HG03521 (cell line): ENCODE data around the gene RAB8A.
"Not testable (repeated sequence)": the region's sequence is repeated elsewhere in the genome, so short reads cannot be mapped to it uniquely, and the experiment has no call there.

Source experiments
- ATAC-seq: cut with Tn5 transposase; IDR thresholded peaks from one replicate; pipeline ENCODE4 v1.9.1; 2021; ENCODE audit warnings: mild to moderate bottlenecking, moderate library complexity; ENCODE audit not compliant: unreplicated experiment

Gene RAB8A

DNA sequence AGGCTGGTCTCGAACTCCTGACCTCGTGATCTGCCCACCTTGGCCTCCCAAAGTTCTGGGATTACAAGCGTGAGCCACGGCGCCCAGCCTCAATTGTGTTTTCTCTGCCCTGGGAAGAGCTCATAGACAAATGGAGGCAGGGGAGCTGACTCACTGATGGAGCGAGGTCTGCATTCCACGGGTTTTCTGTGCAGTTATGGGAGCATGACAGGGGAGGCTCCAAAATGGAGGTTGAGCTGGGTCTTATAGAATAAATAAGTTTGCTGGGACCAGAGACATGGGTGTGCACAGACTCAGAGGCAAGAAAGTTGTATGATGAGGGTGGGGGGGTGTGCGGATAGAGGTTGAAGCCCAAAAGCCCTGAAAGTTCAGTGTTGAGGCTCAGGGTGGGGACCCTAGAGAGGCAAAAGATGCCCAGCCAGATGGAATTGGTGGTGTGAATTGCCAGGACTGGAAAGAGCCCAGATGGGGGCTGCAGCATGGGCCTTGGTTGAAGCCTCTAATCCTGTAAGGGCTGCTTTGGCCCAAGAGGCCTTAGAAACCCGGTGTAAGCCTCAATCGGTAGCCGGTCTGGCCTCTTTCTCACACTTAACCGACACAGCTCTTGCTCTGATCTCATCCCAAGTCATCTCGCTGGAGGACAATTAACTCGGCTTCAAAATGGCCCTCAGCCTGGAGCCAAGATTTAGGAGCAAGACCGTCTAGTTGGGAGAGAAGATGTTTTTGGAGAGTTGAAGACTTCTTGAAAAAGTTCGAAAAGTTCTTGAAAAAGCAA lies 33.5 kb upstream of the RAB8A start:
- no peak for ATAC-seq

DNA sequence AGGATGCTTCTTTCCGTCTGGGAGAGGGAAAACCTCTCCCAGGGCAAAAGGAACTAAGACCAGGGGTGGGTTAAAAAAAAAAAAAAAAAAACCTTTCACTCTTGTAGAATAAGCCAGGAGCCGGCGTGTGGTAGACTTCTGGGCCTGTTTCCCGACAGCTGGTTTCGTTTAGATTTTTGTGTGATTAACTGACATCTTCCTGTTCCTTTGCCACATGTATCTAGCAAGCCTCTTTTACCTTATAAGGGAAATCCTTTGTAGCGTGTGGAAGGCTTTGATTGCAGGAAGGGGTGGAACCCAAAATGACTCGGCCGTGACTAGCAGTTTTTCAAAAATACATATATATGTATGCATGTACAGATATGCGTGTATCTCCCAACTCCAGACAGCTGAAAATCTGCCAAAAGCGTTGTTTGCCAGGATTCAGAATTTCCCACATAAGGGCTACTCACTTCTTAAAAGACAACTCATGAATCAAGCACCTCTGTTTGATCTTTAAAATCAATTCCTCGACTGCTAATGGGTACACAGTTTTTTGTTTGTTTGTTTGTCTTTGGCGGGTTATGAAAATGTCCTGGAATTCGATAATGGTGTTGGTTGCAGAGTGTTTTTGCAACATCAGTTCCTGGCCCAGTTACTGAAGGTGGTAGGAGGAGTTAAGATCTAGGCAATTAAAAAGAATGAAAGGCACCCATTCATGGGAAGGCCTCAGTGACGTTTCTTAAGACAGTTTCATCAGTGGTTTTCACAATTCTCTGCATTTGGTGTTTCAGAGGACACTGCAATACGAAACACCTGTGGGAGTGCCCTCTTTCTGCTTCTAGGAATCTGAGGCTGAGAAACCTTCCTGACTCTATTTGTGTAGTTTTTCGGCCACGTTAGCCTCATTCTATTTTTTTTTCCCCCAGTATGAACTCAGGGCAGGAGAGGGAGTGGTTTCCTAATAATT lies 32.7 kb upstream of the RAB8A start:
- no peak for ATAC-seq

DNA sequence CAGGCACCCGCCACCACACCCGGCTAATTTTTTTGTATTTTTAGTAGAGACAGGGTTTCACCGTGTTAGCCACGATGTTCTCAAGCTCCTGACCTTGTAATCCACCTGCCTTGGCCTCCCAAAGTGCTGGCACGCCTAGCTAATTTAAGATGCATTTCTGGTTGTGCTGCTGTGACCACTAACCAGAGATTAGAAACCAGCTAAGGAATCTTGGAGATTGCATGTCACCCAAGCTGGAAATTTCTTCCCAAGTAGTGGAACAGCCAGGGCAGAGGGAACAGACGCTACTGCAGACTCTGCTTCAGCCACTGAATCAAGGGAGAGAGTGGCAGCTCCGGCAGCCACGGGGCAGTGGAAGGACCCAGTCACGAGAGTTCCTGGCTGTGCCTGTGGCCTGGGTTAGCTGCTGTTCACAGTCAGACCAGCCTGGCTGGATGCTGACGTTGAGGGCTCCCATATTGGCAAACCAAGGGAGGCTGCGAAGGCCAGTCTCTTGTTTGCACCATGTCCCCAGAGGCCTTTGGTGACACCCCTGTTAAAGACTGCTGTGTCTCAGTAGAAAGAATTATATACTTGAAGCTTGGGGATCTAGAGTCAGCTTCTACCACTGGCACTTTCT lies 27.5 kb upstream of the RAB8A start:
- no peak for ATAC-seq

DNA sequence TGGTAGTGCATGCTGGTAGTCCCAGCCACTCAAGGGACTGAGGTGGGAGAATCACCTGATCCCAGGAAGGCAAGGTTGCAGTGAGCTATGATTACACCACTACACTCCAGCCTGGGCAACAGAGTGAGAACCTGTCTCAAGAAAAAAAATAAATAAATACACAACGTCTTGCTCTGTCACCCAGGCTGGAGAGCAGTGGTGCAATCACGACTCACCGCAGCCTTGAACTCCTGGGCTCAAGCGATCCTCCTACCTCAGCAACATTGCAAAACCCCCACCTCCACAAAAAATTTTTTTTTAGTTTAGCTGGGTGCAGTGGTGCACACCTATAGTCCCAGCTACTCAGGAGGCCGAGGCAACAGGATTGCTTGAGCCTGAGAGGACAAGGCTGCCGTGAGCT lies 26.6 kb upstream of the RAB8A start:
- no peak for ATAC-seq

DNA sequence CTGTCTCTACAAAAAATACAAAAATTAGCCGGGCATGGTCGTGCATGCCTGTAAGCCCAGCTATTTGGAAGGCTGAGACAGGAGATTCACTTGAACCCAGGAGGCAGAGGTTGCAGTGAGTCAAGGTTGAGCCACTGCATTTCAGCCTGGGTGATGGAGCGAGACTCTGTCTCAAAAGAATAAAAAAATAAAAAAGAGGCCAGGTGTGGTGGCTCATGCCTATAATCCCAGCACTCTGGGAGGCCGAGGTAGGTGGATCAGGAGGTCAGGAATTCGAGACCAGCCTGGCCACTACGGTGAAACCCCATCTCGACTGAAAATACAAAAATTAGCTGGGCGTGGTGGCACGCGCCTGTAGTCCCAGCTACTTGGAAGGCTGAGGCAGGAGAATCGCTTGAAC lies 24.3 kb upstream of the RAB8A start:
- not testable (repeated sequence) for ATAC-seq

DNA sequence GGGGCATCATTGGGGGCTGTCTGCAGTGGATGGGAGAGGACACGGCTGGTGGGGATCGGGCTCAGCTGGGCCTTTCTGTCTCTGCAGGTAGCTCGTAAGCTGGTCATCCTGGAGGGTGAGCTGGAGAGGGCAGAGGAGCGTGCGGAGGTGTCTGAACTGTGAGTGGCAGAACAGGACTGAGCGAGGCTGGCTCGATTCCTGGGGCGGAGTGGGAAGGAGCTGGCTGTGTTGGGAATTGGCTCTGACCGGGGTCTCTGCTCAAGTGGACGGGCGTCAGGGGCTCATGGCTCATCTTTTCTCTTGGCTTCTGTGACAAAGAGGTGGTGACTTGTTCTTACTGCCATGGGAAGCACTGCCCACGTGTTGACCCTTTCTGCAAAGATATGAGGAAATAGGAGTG lies 23.7 kb upstream of the RAB8A start:
- no peak for ATAC-seq

DNA sequence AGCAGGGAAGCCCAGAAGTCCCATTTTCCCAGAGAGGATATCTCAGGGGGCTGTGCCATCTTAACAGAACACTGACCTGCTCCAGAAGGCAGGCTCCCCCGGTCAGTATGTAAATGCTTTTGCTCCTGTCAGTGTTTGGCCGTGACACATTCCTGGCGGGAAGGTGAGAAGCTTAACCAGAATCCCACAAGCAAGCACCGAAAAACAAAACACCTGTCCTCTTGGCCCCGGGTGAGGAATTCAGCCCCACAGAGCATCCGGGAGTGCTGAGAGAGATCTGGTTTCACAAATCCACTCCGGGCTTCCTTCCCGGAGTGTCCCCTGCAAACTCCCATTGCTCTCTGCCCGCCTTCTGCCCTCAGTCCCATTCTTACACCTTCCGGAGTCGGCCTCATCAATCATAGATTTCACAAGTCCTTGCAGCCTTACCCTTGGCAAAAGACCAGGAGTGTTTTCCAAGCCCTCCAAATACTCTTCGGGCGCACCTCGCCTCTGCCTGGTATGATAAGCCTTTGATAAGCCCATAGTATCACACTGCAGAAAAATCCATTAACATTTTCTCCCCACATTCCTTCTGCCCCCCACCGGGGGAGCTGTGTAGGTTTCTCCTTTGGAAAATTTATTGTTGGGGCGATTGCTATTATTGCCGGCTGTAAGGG lies 23.2 kb upstream of the RAB8A start:
- ATAC-seq, result no peak

DNA sequence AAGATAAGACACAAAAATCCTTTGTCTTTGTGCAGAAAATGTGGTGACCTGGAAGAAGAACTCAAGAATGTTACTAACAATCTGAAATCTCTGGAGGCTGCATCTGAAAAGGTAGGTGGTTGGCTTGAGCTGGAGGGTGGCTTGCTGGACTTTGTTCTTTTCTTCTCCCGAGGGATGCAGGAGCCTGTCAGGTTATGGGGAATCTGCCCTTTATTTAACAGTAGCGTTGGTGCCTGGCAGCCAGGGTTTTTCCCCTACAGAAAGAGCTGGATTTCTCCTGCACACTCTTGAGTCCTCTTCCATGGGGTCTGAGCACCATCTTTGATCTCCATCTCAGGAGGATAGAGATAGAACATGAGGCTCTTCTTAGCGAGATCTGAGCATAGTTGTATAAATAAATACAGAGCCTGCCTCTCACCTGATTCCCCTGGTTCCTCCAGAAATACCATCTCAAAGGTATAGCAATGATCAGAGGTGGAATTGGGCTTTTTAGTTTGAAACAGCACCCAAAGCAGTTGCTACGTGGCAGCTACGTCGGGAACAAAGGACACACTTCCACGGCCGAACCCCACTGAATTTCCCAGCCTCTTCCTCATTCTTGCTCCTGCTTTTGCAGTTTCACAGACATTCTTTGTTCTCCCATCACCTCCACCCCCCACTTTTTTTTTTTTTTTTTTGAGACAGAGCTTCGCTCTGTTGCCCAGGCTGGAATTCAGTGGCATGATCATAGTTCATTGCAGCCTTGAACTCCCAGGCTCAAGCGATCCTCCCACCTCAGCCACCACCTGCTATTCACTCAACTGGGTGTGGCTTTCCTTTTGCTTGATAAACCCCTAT lies 22.5 kb upstream of the RAB8A start:
- ATAC-seq, result no peak

DNA sequence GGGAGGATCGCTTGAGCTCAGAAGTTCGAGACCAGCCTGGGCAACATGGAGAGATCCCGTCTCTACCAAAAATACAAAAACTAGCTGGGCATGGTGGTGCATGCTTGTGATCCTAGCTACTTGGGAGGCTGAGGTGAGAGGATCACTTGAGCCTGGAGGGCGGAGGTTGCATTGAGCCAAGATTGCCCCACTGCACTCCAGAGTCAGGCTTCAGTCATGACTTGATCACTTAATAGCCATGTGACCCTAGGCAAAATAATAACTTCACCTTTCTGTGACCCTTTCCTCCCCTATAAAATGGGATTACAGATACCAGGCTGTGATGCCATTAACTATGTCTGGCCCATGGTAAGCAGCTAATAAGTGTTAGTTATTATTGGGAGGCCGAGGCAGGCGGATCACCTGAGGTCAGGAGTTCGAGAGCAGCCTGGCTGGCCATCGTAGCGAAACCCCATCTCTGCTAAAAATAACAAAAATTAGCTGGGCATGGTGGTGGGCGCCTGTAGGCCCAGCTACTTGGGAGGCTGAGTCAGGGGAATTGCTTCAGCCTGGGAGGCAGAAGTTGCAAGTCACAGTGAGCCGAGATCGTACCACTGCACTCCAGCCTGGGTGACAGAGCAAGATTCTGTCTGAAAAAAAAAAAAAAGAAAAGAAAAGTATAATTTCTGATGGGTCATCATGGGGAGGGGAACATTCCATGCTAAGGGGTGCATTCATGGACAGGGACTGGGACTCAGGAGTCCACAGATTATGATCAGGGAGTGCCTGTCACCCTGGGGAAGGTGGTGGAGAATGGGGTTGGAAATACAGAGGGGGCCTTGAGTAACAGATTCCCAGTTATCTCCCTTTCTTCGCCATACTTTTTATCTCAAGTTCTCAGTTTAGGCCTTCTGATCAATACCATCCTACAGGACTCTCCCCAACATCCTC lies 19.9 kb upstream of the RAB8A start:
- ATAC-seq, result no peak

DNA sequence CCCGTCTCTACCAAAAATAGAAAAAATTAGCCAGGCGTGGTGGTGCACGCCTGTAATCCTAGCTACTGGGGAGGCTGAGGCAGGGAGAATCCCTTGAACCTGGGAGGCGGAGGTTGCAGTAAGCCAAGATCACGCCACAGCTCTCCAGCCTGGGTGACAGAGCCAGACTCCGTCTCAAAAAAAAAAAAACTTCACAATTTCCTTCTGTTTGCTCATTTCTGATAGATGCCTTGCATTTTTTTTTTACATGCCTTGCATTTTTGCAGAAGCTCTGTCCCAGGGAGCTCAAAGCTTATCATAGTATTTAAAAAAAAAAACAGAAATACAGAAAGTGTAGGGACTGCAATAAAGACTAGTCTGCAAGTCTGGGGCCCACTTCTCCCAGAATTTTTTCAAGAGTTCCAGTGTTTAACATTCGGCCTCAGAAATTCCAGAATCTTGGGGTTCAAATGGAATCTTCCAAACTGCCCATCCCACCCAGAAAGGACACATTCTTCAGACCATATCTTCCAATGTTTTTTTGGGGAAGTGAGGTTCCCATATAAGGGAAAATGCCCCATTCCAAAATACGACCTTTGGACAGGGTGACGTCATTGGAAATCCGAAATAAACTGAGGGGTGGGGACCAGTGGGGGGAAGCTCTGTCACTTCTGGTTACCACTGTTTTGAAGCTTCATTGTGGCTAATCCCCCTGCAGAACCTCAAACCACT lies 17.2 kb upstream of the RAB8A start:
- no peak for ATAC-seq

DNA sequence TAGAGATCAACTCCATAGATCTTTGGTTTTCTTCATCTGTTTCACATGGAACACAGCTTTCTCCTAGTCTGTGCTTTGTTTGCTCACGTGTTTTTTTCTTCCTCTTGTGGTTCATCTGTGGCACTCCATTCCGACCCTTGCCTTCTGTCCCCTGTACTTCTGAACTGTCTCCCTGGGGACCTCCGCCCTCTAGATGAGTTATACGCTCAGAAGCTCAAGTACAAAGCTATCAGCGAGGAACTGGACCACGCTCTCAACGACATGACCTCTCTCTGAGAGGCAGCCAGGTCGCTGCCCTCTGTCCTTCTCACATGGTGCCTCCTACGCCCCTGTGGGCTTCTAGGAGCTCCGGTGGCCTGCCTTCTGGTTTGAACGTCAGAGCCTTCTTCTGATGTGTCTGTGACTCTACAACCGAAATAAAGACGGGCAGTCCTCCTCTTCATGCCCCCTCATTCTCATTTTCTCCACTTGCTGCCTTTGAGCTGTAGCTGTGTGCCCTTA lies 16.6 kb upstream of the RAB8A start:
- no peak for ATAC-seq

DNA sequence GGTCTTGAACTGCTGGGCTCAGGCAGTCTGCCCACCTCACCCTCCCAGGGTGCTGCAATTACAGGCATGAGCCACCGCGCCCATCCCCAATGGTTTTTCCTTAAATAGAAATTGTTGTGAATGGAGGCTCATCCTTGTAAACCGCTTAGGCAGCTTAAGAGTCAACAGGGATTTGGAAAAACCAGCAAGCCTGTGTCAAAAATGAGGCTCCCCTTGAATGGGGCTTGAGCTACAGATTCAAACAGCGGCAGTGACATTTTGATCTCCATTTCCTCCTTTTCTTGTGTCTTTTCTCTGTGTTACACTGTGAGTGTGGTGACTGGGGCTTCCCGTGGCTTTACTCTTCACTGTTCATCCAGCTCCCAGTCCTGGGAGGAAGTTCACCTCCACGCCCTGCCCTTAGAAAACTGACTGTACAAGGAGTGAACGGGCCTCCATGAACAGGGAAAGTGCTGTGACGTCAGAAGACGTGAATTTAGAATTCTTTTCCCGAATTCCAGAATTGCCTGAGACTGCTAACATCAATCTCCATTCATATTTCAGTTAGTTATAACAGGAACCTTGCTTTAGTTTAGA lies 15.3 kb upstream of the RAB8A start:
- ATAC-seq, result no peak

DNA sequence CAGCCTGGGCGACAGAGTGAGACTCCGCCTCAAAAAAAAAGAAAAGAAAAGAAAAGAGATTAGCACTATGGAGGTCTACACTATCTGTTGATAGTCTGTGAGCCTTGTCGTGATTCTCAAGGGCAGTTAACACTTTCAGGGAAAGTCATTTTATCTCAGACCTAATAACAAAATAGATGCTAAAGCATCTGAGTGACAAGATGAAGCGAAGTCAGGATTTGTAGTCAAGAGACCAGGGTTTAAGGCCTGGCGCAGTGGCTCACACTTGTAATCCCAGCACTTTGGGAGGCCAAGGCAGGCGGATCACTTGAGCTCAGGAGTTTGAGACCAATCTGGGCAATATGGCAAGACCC lies 13.3 kb upstream of the RAB8A start:
- ATAC-seq, result no peak

DNA sequence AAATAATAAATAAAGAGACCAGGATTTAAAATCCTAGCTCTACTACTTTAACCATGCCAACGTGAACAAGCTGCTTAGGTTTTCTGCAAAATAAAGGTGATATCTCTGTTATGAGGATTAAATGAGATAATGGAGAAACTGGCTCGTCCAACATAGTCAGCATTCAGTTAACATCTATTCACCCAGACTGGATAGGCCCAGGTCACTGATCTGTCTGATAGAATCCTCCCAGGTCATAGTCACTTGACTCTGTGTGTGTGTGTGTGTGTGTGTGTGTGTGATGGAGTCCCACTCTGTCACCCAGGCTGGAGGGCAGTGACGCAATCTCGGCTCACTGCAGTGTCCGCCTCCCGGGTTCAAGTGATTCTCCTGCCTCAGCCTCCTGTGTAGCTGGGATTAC lies 12.9 kb upstream of the RAB8A start:
- no peak for ATAC-seq

DNA sequence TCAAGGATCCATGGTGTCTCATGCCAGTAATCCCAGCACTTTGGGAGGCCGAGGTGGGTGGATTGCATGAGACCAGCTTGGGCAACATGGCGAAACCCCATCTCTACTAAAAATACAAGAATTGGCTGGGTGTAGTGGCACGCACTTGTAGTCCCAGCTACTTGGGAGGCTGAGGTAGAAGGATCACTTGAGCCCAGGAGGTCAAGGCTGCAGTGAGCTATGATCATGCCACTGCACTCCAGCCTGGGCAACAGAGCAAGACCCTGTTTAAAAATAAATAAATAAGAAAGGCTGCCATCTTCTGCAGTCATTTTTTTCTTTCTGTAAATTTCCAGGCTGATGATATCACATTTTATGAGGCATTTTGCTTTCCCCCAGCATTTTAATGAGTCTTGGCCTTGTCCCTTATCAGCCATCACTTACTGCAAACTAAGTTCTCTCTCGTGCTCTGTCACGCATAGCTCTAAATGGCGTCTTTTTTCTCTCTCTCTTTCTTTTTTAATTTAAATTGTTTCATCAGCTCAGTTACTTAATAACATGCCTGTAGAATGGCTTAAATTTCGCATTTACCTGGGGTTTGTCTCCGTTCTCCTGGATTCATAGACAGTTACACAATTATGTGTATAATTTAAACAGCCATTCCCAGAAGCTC lies 12.2 kb upstream of the RAB8A start:
- not testable (repeated sequence) for ATAC-seq

DNA sequence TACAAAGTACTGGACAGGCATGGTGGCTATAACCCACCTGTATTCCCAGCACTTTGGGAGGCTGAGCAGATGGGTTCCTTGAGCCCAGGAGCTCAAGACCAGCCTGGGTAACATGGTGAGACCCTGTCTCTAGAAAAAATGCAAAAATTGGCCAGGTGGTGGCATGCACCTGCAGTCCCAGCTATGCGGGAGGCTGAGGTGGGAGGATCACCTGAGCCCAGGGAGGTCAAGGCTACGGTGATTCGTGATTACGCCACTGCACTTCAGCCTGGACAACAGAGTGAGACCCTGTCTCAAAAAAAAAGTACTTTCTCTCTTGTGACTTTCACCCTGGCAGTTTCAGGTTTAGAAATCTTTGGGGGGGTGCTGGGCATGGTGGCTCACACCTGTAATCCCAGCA lies 11.2 kb upstream of the RAB8A start:
- ATAC-seq, result no peak

DNA sequence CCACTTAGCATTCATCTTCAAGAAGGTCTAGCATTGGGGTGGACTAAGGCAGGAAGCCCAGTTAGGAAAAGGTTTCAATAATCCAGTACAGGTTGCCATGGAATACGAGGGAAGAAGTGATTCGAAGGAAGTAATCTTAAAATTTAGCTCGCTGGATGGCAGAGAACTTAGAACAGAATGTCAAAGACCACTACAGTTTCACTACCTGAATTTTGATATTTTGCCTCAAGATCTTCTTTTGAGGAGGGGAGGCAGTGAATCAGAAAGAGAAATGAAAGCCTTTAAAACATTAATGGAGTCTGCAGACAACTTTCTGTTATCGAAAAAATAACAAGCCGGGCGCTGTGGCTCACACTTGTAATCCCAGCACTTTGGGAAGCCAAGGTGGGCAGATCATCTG lies 7.0 kb upstream of the RAB8A start:
- no peak for ATAC-seq

DNA sequence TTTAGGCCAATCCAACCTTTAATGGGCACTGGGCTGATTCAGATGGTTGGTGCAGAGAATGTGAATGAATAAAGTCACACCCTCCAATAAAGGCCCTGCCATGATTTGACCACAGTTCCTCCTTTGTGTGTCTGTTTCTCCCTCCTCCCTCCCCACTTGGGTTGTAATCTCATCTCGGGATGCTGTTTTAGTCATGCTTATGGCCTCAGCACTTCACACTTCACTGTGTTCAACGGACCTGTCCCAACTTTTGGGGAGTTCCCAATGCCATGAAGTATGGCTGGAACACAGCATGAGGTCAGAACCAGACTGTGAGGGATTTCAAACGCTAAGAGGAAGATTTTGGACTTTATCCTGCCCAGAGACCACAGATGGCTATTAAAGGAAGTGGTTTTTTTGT lies 5.6 kb upstream of the RAB8A start:
- ATAC-seq, result no peak
